Suprapubic skin (tissue), 4 donors: ENCODE measurements around the gene FAM111B. TPM values are rescaled to one million over a fixed set of nuclear protein-coding genes. Genes with fewer than 3 reads are reported as not detected.
"Not testable (repeated sequence)": the region's sequence is repeated elsewhere in the genome, so short reads cannot be mapped to it uniquely, and the experiment has no call there.

Experiments
- DNase-seq, 2 donors: peaks; one replicate each; pipeline ENCODE4 v3.0.0-alpha.2; 2019; ENCODE audit warnings: low spot score in 2 of 2
- H3K27ac ChIP-seq: fragments of 200-600 bp; sonication (generic); one replicate; pipeline ENCODE4 v1.5.1; 2019
- H3K27me3 ChIP-seq: fragments of 200-600 bp; sonication (generic); one replicate; pipeline ENCODE4 v1.5.1; 2019
- H3K36me3 ChIP-seq: fragments of 200-600 bp; sonication (generic); one replicate; pipeline ENCODE4 v1.5.1; 2019
- H3K4me1 ChIP-seq: fragments of 200-600 bp; sonication (generic); one replicate; pipeline ENCODE4 v1.5.1; 2019
- H3K4me3 ChIP-seq: fragments of 200-600 bp; sonication (generic); one replicate; pipeline ENCODE4 v1.5.1; 2019; ENCODE audit warnings: mild to moderate bottlenecking
- H3K9me3 ChIP-seq: fragments of 200-600 bp; sonication (generic); one replicate; pipeline ENCODE4 v1.5.1; 2019
- CTCF ChIP-seq, 2 donors: fragments of 200-600 bp in 1 of 2; fragments of 450-650 bp in 1 of 2; sonication (generic) in 1 of 2; IDR thresholded peaks; one replicate each; pipeline ENCODE4 v1.5.1; 2016 to 2019; ENCODE audit warnings: antibody characterized with exemption in 2 of 2, mild to moderate bottlenecking in 1 of 2, moderate library complexity in 1 of 2
- EP300 ChIP-seq: sonication (generic); formaldehyde crosslinking; IDR thresholded peaks from one replicate; pipeline ENCODE4 v1.6.1; 2017; ENCODE audit warnings: antibody characterized with exemption
- POLR2A ChIP-seq, 2 donors: fragments of 450-650 bp; IDR thresholded peaks; one replicate each; pipeline ENCODE4 v1.6.1; 2017; ENCODE audit warnings: antibody characterized with exemption in 2 of 2, mild to moderate bottlenecking in 2 of 2, moderate library complexity in 2 of 2
- POLR2AphosphoS5 ChIP-seq, 3 donors: sonication (generic); formaldehyde crosslinking; IDR thresholded peaks; one replicate each; pipeline ENCODE4 v1.6.1; 2017; ENCODE audit warnings: antibody characterized with exemption in 3 of 3
- WGBS: methylation state at CpG from one replicate; pipeline ENCODE4 v1.1.5; 2018; 5-methylcytosine and 5-hydroxymethylcytosine counted together
- total RNA-seq, 4 donors: library from RNA; depleted of rRNA; stranded (reverse); fragments of >200 nt; gene quantifications; one replicate each; pipeline ENCODE4 v1.1.0, GENCODE V29; 2016

Gene FAM111B
- total RNA-seq, 4 donors from 2014 or later = 0.48 to 1.8 (median 1.5) TPM

DNA sequence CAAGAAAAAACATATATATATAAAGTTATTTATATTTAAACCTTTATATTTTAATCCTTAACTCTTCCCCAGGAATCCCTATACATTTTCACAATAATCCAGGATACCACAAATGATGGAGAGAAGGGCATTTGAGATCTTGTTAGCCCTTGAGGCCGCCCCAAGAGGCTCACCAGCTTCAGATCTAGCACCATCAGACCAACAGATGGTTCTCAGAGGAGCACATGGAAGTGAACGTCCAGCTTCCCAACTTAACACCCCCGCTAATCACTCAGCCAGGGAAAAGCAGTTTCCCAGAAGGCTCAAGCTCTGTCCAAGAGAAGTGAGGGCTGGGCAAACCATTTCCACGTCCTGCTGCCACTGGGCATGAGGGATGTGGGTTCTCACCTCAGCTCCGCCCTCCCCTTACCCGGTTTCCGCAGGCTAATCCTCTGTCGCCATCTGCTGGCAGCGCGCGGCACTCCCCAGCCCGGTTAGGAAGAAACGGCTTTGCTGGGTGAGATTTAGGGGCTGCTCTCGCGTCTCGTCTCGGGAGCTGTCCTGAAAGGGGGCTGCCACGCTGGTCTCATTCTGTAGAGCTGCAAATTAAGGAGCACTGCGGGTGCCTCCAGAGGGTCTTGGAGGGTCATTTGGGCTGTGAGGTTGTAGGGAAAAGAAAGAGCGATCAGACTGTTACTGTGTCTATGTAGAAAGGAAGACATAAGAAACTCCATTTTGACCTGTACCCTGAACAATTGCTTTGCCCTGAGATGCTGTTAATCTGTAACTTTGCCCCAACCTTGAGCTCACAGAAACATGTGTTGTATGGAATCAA lies 28.8 kb downstream of the FAM111B start:
- DNase-seq = peak; percentile 88 to 92

GRCh38 chr11:59136551-59136950 lies 29.5 kb downstream of the FAM111B start:
- DNase-seq, H3K4me3 ChIP-seq, H3K4me1 ChIP-seq, H3K9me3 ChIP-seq, H3K27ac ChIP-seq, H3K27me3 ChIP-seq: not testable (repeated sequence)
- 87% methylated on average over 6 of the region's 6 CpGs for WGBS
- peaks cover 26% of the 10 kb centered on the region for H3K36me3 ChIP-seq

More for the DNA sequence above, 28.8 kb downstream of the FAM111B start:
- Histone ChIP-seq H3K36me3 (peaks cover 32% of the 10 kb centered on the region), H3K4me1 (no peaks in the 10 kb centered on the region), H3K4me3 (no peak overlapping the region), H3K27me3 (no peaks in the 10 kb centered on the region), H3K27ac (no peak overlapping the region), H3K9me3 (no peaks in the 10 kb centered on the region)
- 24% methylated on average over 11 of the region's 20 CpGs for WGBS
- TF ChIP-seq POLR2AphosphoS5 (IDR thresholded peaks at IDR 0.05) = no peak
- TF ChIP-seq POLR2A (IDR thresholded peaks at IDR 0.05) = no peak
- peak; percentile 70 to 98 for TF ChIP-seq CTCF (IDR thresholded peaks at IDR 0.05)
- no peak for TF ChIP-seq EP300

DNA sequence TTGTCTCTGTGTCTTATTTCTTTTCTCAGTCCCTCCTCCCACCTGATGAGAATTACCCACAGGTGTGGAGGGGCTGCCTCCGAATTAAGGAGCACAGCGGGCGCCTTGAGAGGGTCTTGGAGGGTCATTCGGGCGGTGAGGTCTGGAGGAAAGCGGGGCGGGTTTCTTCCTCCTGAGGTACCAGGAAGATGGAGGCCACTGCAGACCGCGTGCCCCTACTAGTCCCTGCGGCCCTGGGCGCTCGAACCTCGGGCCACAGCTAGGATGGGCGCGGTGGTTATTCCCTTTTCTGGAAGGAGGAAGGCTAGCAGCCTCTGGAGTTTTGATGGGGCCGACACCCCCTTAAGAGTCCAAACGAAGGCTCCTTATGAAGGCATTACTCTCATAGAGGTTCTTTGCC lies 30.2 kb downstream of the FAM111B start:
- no peaks in the 10 kb centered on the region for H3K9me3 ChIP-seq
- TF ChIP-seq POLR2AphosphoS5 (IDR thresholded peaks at IDR 0.05) = no peak
- H3K4me3 ChIP-seq = no peak overlapping the region
- peaks cover 19% of the 10 kb centered on the region for H3K36me3 ChIP-seq
- no peak overlapping the region for H3K27ac ChIP-seq
- DNase-seq = no peak
- H3K27me3 ChIP-seq = no peaks in the 10 kb centered on the region
- WGBS = 93% methylated on average over 16 of the region's 17 CpGs
- H3K4me1 ChIP-seq = peaks cover 9% of the 10 kb centered on the region

DNA sequence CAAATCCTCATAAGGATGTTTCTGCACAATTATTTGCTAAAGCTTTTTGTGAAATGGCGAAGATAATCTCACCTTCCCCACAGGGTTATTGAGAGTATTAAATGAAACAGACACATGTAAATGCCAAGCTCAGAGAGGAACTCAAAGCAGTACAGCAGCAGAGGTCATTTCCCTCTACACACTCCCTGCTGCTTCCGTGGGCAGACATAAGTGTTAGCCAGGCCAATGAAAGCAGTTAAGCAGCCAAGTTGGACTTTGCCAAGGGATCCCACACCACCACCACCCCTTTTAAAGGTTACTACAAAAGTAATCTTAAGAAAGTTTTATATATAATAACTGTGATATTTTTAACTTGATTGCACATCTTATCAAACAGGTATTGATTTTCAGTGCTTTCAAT lies 31.6 kb downstream of the FAM111B start:
- TF ChIP-seq EP300 (no peak), POLR2AphosphoS5 (IDR thresholded peaks at IDR 0.05) (no peak)
- peaks cover 10% of the 10 kb centered on the region for H3K36me3 ChIP-seq
- no peaks in the 10 kb centered on the region for H3K27me3 ChIP-seq
- 65% methylated on average over 2 of the region's 2 CpGs for WGBS
- H3K4me3 ChIP-seq = no peak overlapping the region
- peaks cover 16% of the 10 kb centered on the region for H3K4me1 ChIP-seq
- DNase-seq = no peak
- H3K27ac ChIP-seq = no peak overlapping the region
- no peaks in the 10 kb centered on the region for H3K9me3 ChIP-seq

GRCh38 chr11:59141191-59141590 lies 34.2 kb downstream of the FAM111B start:
- Histone ChIP-seq H3K4me1 (peaks cover 35% of the 10 kb centered on the region), H3K36me3 (no peaks in the 10 kb centered on the region), H3K4me3 (no peak overlapping the region), H3K9me3 (no peaks in the 10 kb centered on the region), H3K27ac (no peak overlapping the region), H3K27me3 (no peaks in the 10 kb centered on the region)
- no peak for DNase-seq
- no peak for TF ChIP-seq EP300
- TF ChIP-seq CTCF (IDR thresholded peaks at IDR 0.05) = no peak
- TF ChIP-seq POLR2AphosphoS5 (IDR thresholded peaks at IDR 0.05) = no peak
- TF ChIP-seq POLR2A (IDR thresholded peaks at IDR 0.05) = no peak
- 79% methylated on average over 4 of the region's 4 CpGs for WGBS

DNA sequence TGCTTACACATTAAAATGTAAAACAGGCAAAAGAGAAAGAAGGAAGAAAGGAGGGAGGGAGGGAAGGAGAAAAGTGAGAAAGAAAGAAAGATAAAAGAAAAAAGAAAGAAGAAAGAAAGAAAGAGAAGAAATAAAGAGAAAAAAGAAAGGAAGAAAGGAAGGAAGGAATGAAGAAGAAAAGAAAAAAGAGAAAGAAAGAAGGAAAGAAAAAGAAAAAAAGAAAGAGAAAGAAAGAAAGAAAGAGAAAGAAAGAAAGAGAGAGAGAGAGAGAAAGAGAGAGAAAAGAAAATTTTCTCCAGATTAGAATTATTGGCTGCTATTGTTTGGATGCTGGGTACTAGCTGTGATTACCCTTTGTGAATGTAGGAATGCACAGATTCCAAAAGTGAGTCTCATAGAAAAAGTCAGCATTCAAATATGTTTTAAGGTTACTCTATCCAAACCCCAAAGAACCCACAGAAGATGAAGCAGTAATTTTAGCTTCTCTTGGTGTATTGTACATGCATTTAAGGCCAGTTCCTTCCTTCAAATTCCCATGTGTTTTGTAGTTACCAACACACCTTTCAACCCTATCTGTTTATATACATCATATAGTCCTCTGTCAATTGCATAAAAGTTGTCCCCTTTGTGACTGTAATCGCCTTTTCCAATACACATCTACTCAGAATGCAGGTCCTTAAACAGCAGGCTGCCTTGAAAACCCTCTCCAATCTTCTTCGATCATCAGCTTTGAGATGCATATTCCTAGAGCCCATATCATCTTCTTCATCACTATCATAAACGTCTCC lies 34.8 kb downstream of the FAM111B start:
- TF ChIP-seq POLR2A (IDR thresholded peaks at IDR 0.05) = no peak
- no peak for TF ChIP-seq EP300
- TF ChIP-seq CTCF (IDR thresholded peaks at IDR 0.05) = no peak
- no peak for TF ChIP-seq POLR2AphosphoS5 (IDR thresholded peaks at IDR 0.05)
- 3% methylated on average over 3 of the region's 3 CpGs for WGBS
- DNase-seq = no peak
- Histone ChIP-seq H3K27me3 (no peaks in the 10 kb centered on the region), H3K4me1 (peaks cover 35% of the 10 kb centered on the region), H3K36me3 (no peaks in the 10 kb centered on the region), H3K27ac (peak overlapping the region; percentile 94), H3K9me3 (no peaks in the 10 kb centered on the region), H3K4me3 (peak overlapping the region; percentile 83)
